Breast epithelium (tissue), 3 donors: ENCODE measurements around the gene KRTAP8-1.

Source experiments
- POLR2A ChIP-seq: fragments of 450-650 bp; IDR thresholded peaks from one replicate; pipeline ENCODE4 v1.6.1; 2016; ENCODE audit warnings: antibody characterized with exemption, mild to moderate bottlenecking, moderate library complexity
- POLR2AphosphoS5 ChIP-seq, 3 donors: sonication (generic); formaldehyde crosslinking; IDR thresholded peaks; one replicate each; pipeline ENCODE4 v1.6.1; 2017; ENCODE audit warnings: antibody characterized with exemption in 3 of 3
- TF ChIP-seq, protein P1 (sequence below), 3 donors: fragments of 450-650 bp; IDR thresholded peaks; one replicate each; pipeline ENCODE4 v1.5.1; 2016 to 2017; ENCODE audit warnings: antibody characterized with exemption in 3 of 3, mild to moderate bottlenecking in 3 of 3, moderate library complexity in 3 of 3

DNA sequence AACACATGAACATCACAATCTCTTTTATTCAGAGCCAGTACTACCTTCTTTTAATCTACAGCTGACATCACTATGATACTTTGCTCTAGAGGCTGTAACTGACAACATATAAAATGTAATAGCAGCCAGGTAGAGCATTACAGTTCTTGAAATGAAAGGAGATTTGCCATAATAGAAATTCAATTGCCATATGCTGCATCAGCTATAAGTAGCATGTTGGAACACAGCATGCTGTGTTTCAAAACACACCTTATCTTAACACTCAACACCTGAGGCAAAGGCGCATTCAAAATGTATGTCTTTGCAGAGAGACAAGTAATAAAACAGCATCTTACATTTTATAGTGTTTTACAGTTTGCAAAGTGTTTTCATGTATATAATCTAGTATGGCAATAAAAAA, 33.8 kb downstream of the KRTAP8-1 start:
- TF ChIP-seq, protein P1, sequence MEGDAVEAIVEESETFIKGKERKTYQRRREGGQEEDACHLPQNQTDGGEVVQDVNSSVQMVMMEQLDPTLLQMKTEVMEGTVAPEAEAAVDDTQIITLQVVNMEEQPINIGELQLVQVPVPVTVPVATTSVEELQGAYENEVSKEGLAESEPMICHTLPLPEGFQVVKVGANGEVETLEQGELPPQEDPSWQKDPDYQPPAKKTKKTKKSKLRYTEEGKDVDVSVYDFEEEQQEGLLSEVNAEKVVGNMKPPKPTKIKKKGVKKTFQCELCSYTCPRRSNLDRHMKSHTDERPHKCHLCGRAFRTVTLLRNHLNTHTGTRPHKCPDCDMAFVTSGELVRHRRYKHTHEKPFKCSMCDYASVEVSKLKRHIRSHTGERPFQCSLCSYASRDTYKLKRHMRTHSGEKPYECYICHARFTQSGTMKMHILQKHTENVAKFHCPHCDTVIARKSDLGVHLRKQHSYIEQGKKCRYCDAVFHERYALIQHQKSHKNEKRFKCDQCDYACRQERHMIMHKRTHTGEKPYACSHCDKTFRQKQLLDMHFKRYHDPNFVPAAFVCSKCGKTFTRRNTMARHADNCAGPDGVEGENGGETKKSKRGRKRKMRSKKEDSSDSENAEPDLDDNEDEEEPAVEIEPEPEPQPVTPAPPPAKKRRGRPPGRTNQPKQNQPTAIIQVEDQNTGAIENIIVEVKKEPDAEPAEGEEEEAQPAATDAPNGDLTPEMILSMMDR (IDR thresholded peaks at IDR 0.05) = no peak
- no peak for TF ChIP-seq POLR2A
- TF ChIP-seq POLR2AphosphoS5 (IDR thresholded peaks at IDR 0.05) = no peak
